Stimulated activated CD4-positive, alpha-beta T cell treated with anti-CD3 and anti-CD28 coated beads, Interleukin-1b, Interleukin-23, amount 100 ng/mL, for 4 hours (primary cell): ENCODE results near the gene ZFP91.

Experiments used
- DNase-seq, 2 donors: peaks; one replicate each; pipeline ENCODE4 v3.0.0-alpha.2; 2020; ENCODE audit warnings: low read depth in 2 of 2

The ZFP91 gene

GRCh38 chr11:58631378-58631777, 52.5 kb downstream of the ZFP91 start:
- no peak for DNase-seq

GRCh38 chr11:58632510-58632909, 53.6 kb downstream of the ZFP91 start:
- no peak for DNase-seq

- no peak for DNase-seq
Measured at GRCh38 chr11:58636587-58636986, 57.7 kb downstream of the ZFP91 start.

- no peak for DNase-seq
Measured at GRCh38 chr11:58637371-58637770, 58.5 kb downstream of the ZFP91 start.

GRCh38 chr11:58639103-58639502, 60.2 kb downstream of the ZFP91 start:
- DNase-seq: no peak

GRCh38 chr11:58639669-58640068, 60.8 kb downstream of the ZFP91 start:
- DNase-seq: no peak

GRCh38 chr11:58640386-58641023, 61.6 kb downstream of the ZFP91 start:
- DNase-seq: no peak

- DNase-seq: no peak
Measured at GRCh38 chr11:58641341-58641740, 62.5 kb downstream of the ZFP91 start.

GRCh38 chr11:58641803-58642581, 63.1 kb downstream of the ZFP91 start:
- DNase-seq: no peak

- no peak for DNase-seq
Measured at GRCh38 chr11:58645854-58646253, 67.0 kb downstream of the ZFP91 start.

- DNase-seq: no peak
Measured at GRCh38 chr11:58647141-58647699, 68.4 kb downstream of the ZFP91 start.

- DNase-seq: no peak
Measured at GRCh38 chr11:58647866-58648265, 69.0 kb downstream of the ZFP91 start.

- DNase-seq: no peak
Measured at GRCh38 chr11:58649623-58650022, 70.8 kb downstream of the ZFP91 start.

- no peak for DNase-seq
Measured at GRCh38 chr11:58650496-58650895, 71.6 kb downstream of the ZFP91 start.

- no peak for DNase-seq
Measured at GRCh38 chr11:58652726-58653280, 73.9 kb downstream of the ZFP91 start.

- peak; percentile 64 to 77 for DNase-seq
Measured at GRCh38 chr11:58654079-58654907, 75.4 kb downstream of the ZFP91 start.

GRCh38 chr11:58654908-58655296, 76.0 kb downstream of the ZFP91 start:
- no peak for DNase-seq

- DNase-seq: no peak
Measured at GRCh38 chr11:58656348-58656747, 77.5 kb downstream of the ZFP91 start.

- DNase-seq: no peak
Measured at GRCh38 chr11:58658623-58659022, 79.8 kb downstream of the ZFP91 start.

GRCh38 chr11:58659404-58659803, 80.5 kb downstream of the ZFP91 start:
- DNase-seq: no peak

GRCh38 chr11:58659910-58660570, 81.2 kb downstream of the ZFP91 start:
- no peak for DNase-seq
